Spleen (tissue), 7 donors: Measurements from ENCODE around the gene EPHA3.

Experiments
- CTCF ChIP-seq, 11 experiments: fragments of 200-600 bp in 7 of 11; fragments of 450-650 bp in 4 of 11; sonication (generic) in 4 of 11; IDR thresholded peaks in 8 of 11; conservative IDR thresholded peaks in 3 of 11; 1 replicate in 7 of 11; 2 replicates in 4 of 11; pipeline versions ENCODE4 v1.4.0 to v1.8.0; 2016 to 2021; ENCODE audit warnings: antibody characterized with exemption in 11 of 11, inconsistent platforms in 4 of 11, mild to moderate bottlenecking in 1 of 11
- POLR2A ChIP-seq, 3 donors: fragments of 450-650 bp; IDR thresholded peaks; one replicate each; pipeline ENCODE4 v1.5.1; 2017; ENCODE audit warnings: antibody characterized with exemption in 3 of 3, mild to moderate bottlenecking in 1 of 3
- POLR2AphosphoS5 ChIP-seq, 3 donors: sonication (generic); formaldehyde crosslinking; IDR thresholded peaks; one replicate each; pipeline ENCODE4 v1.5.1; 2017; ENCODE audit warnings: antibody characterized with exemption in 3 of 3
- donor health status: DM: no; HTN: no; CAD: no; lungs with moderate emphysema.
- donor health status: DM: no; HTN: no; CAD: no.
- donor health status: DM: no; HTN: no; CAD: no.

DNA sequence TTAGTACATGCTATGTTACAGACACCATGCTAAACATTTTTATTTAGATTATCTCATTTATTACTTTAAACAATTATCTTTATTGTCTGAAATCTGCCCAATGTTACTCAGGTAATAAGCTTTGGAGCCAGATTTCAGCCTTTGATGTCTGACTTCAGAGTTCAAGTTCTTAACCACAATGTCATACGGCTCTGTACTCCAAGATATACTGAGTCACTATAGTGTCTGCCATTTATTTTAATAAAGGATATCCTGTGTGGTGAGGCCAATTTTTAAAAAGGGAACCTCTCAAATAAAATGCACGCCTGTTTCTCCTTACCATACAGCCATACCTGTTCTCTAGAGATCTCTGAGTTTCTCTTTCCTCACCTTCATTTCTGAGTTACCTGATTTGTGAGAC, 193.1 kb downstream of the EPHA3 start:
- no peak for TF ChIP-seq CTCF (IDR thresholded peaks at IDR 0.05 in 8 of 11, conservative IDR thresholded peaks at IDR 0.05 in 3 of 11)
- TF ChIP-seq POLR2A (IDR thresholded peaks at IDR 0.05) = no peak
- no peak for TF ChIP-seq POLR2AphosphoS5 (IDR thresholded peaks at IDR 0.05)
